Measurements from ENCODE around the gene GTF2H4. TPM values are rescaled to one million over a fixed set of nuclear protein-coding genes. Genes with fewer than 3 reads are reported as not detected.

The GTF2H4 gene
- total RNA-seq, 1 experiment from 2014 or later, result 43.6 TPM

- Histone ChIP-seq H3K4me1 (peaks cover 21% of the 10 kb centered on the region), H3K4me3 (ENCODE audit: low read depth, low read length) (no peak overlapping the region), H3K36me3 (ENCODE audit: control insufficient read depth, insufficient read depth, low read length) (no peaks in the 10 kb centered on the region), H3K27me3 (replicated peaks; ENCODE audit: control insufficient read depth, insufficient read depth, low read length) (no peaks in the 10 kb centered on the region), H3K9me3 (peaks cover 5% of the 10 kb centered on the region; the same call in 1 of the 2 replicates)
- H3K4me3 Mint-ChIP-seq (ENCODE audit: unreplicated experiment), result no peak overlapping the region
- no peak for DNase-seq
- intact Hi-C loops (cut with micrococcal nuclease; ENCODE audit: unreplicated experiment), result loop anchor here (5.0 kb wide), 1 partner anchor 109 kb away; no protein-coding TSS in a partner anchor
- POLR2A ChIA-PET, result no interaction called here
- H3K36me3 Mint-ChIP-seq (ENCODE audit: insufficient read depth, unreplicated experiment), result no peaks in the 10 kb centered on the region
- H3K9me3 Mint-ChIP-seq (ENCODE audit: unreplicated experiment), result peaks cover 17% of the 10 kb centered on the region
- no peaks in the 10 kb centered on the region for H3K27me3 Mint-ChIP-seq (ENCODE audit: insufficient read depth, unreplicated experiment)
- H3K27ac Mint-ChIP-seq (ENCODE audit: unreplicated experiment), result peak overlapping the region; percentile 91
- no TSS peak for BruUV-seq (replicated peaks)
- CTCF ChIA-PET, result interaction anchor here (1.5 kb wide), 1 partner anchor 19 kb away, joined by 8 read pairs; the partner anchor contains the start of gene VARS2
- TF ChIP-seq CTCF (IDR thresholded peaks at IDR 0.05; ENCODE audit: insufficient read depth in 1 of 2, low read depth in 1 of 2, low read length in 1 of 2, severe bottlenecking in 1 of 2, unreplicated experiment in 1 of 2), result no peak
- peaks cover 36% of the 10 kb centered on the region for H3K4me1 Mint-ChIP-seq (ENCODE audit: low read depth, unreplicated experiment)
These were observed 24.8 kb downstream of the GTF2H4 start for GRCh38 chr6:30932665-30933365.

DNA sequence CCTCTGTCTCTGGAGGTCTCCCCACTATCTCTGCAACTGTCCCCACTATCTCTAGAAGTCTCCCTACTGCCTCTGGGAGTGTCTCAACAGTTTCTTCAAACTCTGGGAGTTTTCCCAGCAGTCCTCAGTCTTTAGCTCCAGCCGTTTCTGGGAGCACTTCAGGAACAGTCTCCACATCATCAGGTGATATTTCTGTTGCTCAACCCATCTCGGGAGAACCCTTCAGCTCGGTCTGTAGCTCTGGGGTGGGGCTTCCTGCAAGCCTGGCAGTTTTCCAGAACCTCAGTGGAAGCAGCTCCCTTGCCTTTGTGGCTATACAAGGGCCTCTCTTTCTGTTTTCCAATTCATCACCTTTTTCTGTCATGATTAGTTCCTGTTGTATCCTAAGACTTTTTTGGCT lies 27.0 kb downstream of the GTF2H4 start:
- no peak overlapping the region for H3K4me3 Mint-ChIP-seq (ENCODE audit: unreplicated experiment)
- H3K9me3 Mint-ChIP-seq (ENCODE audit: unreplicated experiment), result peaks cover 8% of the 10 kb centered on the region
- ChIA-PET POLR2A (no interaction called here), CTCF (no interaction called here)
- peaks cover 36% of the 10 kb centered on the region for H3K4me1 Mint-ChIP-seq (ENCODE audit: low read depth, unreplicated experiment)
- no peak overlapping the region for H3K4me3 ChIP-seq (ENCODE audit: low read depth, low read length)
- no peaks in the 10 kb centered on the region for H3K27me3 ChIP-seq (replicated peaks; ENCODE audit: control insufficient read depth, insufficient read depth, low read length)
- peaks cover 24% of the 10 kb centered on the region for H3K4me1 ChIP-seq
- no peaks in the 10 kb centered on the region for H3K36me3 ChIP-seq (ENCODE audit: control insufficient read depth, insufficient read depth, low read length)
- intact Hi-C loops (cut with micrococcal nuclease; ENCODE audit: unreplicated experiment), result no loop called here
- H3K27me3 Mint-ChIP-seq (ENCODE audit: insufficient read depth, unreplicated experiment), result no peaks in the 10 kb centered on the region
- TF ChIP-seq CTCF (IDR thresholded peaks at IDR 0.05; ENCODE audit: insufficient read depth in 1 of 2, low read depth in 1 of 2, low read length in 1 of 2, severe bottlenecking in 1 of 2, unreplicated experiment in 1 of 2), result no peak
- DNase-seq, result no peak
- peak overlapping the region; percentile 91 for H3K27ac Mint-ChIP-seq (ENCODE audit: unreplicated experiment)
- no peaks in the 10 kb centered on the region for H3K9me3 ChIP-seq
- no TSS peak for BruUV-seq (replicated peaks)
- H3K36me3 Mint-ChIP-seq (ENCODE audit: insufficient read depth, unreplicated experiment), result no peaks in the 10 kb centered on the region

DNA sequence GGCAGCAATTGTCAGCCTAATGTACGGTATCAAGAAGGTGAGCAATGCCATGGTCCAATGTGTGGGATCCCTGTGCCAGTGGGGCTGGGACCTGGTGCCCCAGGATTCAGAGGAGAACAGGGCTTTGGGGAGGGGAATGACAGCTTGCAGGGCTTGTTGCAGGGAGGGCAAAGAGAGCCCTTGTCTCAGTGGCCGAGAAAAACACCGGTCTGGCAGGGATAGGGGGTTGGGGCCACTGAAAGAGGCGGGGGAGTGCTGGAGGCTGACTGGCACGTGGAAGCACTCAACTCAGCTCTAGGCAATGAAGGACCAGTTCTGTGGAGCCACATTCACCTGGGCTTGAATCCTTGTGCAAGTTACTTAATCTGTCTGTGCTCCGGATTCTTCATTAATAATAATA lies 29.3 kb downstream of the GTF2H4 start:
- BruUV-seq (replicated peaks), result no TSS peak
- Histone ChIP-seq H3K36me3 (ENCODE audit: control insufficient read depth, insufficient read depth, low read length) (no peaks in the 10 kb centered on the region), H3K4me3 (ENCODE audit: low read depth, low read length) (no peak overlapping the region), H3K4me1 (peaks cover 24% of the 10 kb centered on the region), H3K27me3 (replicated peaks; ENCODE audit: control insufficient read depth, insufficient read depth, low read length) (no peaks in the 10 kb centered on the region), H3K9me3 (no peaks in the 10 kb centered on the region)
- CTCF ChIA-PET, result no interaction called here
- intact Hi-C loops (cut with micrococcal nuclease; ENCODE audit: unreplicated experiment), result no loop called here
- DNase-seq, result no peak
- H3K9me3 Mint-ChIP-seq (ENCODE audit: unreplicated experiment), result peaks cover 8% of the 10 kb centered on the region
- no peaks in the 10 kb centered on the region for H3K36me3 Mint-ChIP-seq (ENCODE audit: insufficient read depth, unreplicated experiment)
- H3K4me3 Mint-ChIP-seq (ENCODE audit: unreplicated experiment), result no peak overlapping the region
- POLR2A ChIA-PET, result no interaction called here
- H3K27ac Mint-ChIP-seq (ENCODE audit: unreplicated experiment), result no peak overlapping the region
- H3K4me1 Mint-ChIP-seq (ENCODE audit: low read depth, unreplicated experiment), result peaks cover 32% of the 10 kb centered on the region
- no peaks in the 10 kb centered on the region for H3K27me3 Mint-ChIP-seq (ENCODE audit: insufficient read depth, unreplicated experiment)
- TF ChIP-seq CTCF (IDR thresholded peaks at IDR 0.05; ENCODE audit: insufficient read depth in 1 of 2, low read depth in 1 of 2, low read length in 1 of 2, severe bottlenecking in 1 of 2, unreplicated experiment in 1 of 2), result no peak

Measured in Caco-2 (cell line).